Lower leg skin (tissue), 3 donors: ENCODE data around the gene DGKQ.

ENCODE experiments used
- CTCF ChIP-seq, 3 donors: fragments of 450-650 bp; IDR thresholded peaks; one replicate each; pipeline ENCODE4 v1.5.1; 2016; ENCODE audit warnings: antibody characterized with exemption in 3 of 3, mild to moderate bottlenecking in 3 of 3, moderate library complexity in 2 of 3
- POLR2A ChIP-seq, 2 donors: fragments of 450-650 bp; IDR thresholded peaks; one replicate each; pipeline ENCODE4 v1.6.1; 2016 to 2017; ENCODE audit warnings: antibody characterized with exemption in 2 of 2, mild to moderate bottlenecking in 1 of 2, moderate library complexity in 1 of 2

- TF ChIP-seq CTCF (IDR thresholded peaks at IDR 0.05): no peak
- no peak for TF ChIP-seq POLR2A (IDR thresholded peaks at IDR 0.05)
Observed at GRCh38 chr4:909131-909571, 64.2 kb downstream of the DGKQ start.
